Naive thymus-derived CD8-positive, alpha-beta T cell (primary cell): Measurements from ENCODE around the gene NLRP6. TPM values are rescaled to one million over a fixed set of nuclear protein-coding genes. Genes with fewer than 3 reads are reported as not detected.
A peak's percentile ranks its signal among the peaks of the same experiment; 100 is the strongest.
"Not testable (repeated sequence)": the region's sequence is repeated elsewhere in the genome, so short reads cannot be mapped to it uniquely, and the experiment has no call there.

ENCODE experiments used
- ATAC-seq, 2 donors: fragments of 150-1000 bp; cut with Tn5 transposase in 1 of 2; sonication (Bioruptor Pico), chemical (Tn5 transposase) in 1 of 2; 1 replicate in 1 of 2; 2 replicates in 1 of 2; pipeline ENCODE4 v1.10.0; 2021; ENCODE audit warnings: mild to moderate bottlenecking in 2 of 2, moderate library complexity in 2 of 2
- POLR2A ChIA-PET: fragments of 350-600 bp; sonication (Branson Sonifier 250); formaldehyde crosslinking; loops from one replicate; lab custom pipeline; 2021; ENCODE audit warnings: antibody characterized with exemption; lab: Charles Lee
- DNase-seq, 10 donors: peaks; one replicate each; pipeline versions ENCODE4 v3.0.0 to v3.0.0-alpha.2; 2020 to 2022
- H3K27ac Mint-ChIP-seq, 10 donors: one replicate each; pipeline ENCODE4 v1.8.0; 2020 to 2022; ENCODE audit warnings: mild to moderate bottlenecking in 10 of 10, mixed read lengths in 10 of 10, moderate library complexity in 4 of 10, inconsistent platforms in 1 of 10
- H3K27me3 Mint-ChIP-seq, 5 donors: one replicate each; pipeline ENCODE4 v1.8.0; 2021 to 2022; ENCODE audit warnings: mixed read lengths in 5 of 5
- H3K36me3 Mint-ChIP-seq, 3 donors: one replicate each; pipeline ENCODE4 v1.8.0; 2020 to 2022; ENCODE audit warnings: mixed read lengths in 3 of 3, mild to moderate bottlenecking in 2 of 3, inconsistent platforms in 1 of 3
- H3K4me1 Mint-ChIP-seq, 4 donors: one replicate each; pipeline ENCODE4 v1.8.0; 2021 to 2022; ENCODE audit warnings: mixed read lengths in 4 of 4
- H3K4me3 Mint-ChIP-seq, 10 donors: one replicate each; pipeline ENCODE4 v1.8.0; 2020 to 2022; ENCODE audit warnings: mild to moderate bottlenecking in 10 of 10, mixed read lengths in 10 of 10, moderate library complexity in 6 of 10, inconsistent platforms in 1 of 10
- H3K9me3 Mint-ChIP-seq, 9 donors: one replicate each; pipeline ENCODE4 v1.8.0; 2020 to 2022; ENCODE audit warnings: mixed read lengths in 9 of 9, mild to moderate bottlenecking in 3 of 9, inconsistent platforms in 1 of 9, moderate library complexity in 1 of 9
- polyA plus RNA-seq, 3 donors: library from polyadenylated mRNA; unstranded; fragments of 300-500 nt; fragmentation: Illumina TruSeq; gene quantifications; one replicate each; pipeline ENCODE4 v1.2.3, GENCODE V29; 2021
- total RNA-seq, 8 experiments: library from RNA in 2 of 8; stranded (reverse) in 2 of 8; gene quantifications; one replicate each; pipeline ENCODE4 v1.2.3 and lab custom pipeline; 2021 to 2026

The NLRP6 gene
- total and polyA plus RNA-seq, 5 experiments from 2014 or later = 9.1 to 32.0 (median 25.9) TPM

GRCh38 chr11:256952-257737 is 21.1 kb upstream of the NLRP6 start:
- no peak for ATAC-seq
- Mint-ChIP-seq H3K27ac (peak overlapping the region in 1 of 10 donors; percentile 50), H3K9me3 (peaks cover 0 to 2% (median 0%) of the 10 kb centered on the region in 9 donors), H3K36me3 (peaks cover 0 to 18% (median 5%) of the 10 kb centered on the region in 3 donors), H3K4me3 (no peak overlapping the region), H3K4me1 (peaks cover 2 to 20% (median 4%) of the 10 kb centered on the region in 4 donors), H3K27me3 (peaks cover 0 to 2% (median 0%) of the 10 kb centered on the region in 5 donors)
- no peak for DNase-seq
- POLR2A ChIA-PET = interaction anchor here (0.9 to 16.4 kb wide), 3 partner anchors 12 to 28 kb away, joined by 7 to 229 read pairs (median 9); partner anchors contain the start of genes NLRP6 and PGGHG

- no peak for ATAC-seq
- Mint-ChIP-seq H3K27me3 (peaks cover 0 to 2% (median 0%) of the 10 kb centered on the region in 5 donors), H3K4me3 (no peak overlapping the region)
Observed at GRCh38 chr11:257766-258493, 20.3 kb upstream of the NLRP6 start.

GRCh38 chr11:259413-259812 is 18.8 kb upstream of the NLRP6 start:
- peaks cover 2 to 20% (median 4%) of the 10 kb centered on the region in 4 donors for H3K4me1 Mint-ChIP-seq
- POLR2A ChIA-PET = interaction anchor here (0.7 to 16.4 kb wide), 5 partner anchors 22 to 203 kb away, joined by 3 to 229 read pairs (median 4); partner anchors contain the start of genes NLRP6 and PGGHG
- no peak overlapping the region for H3K4me3 Mint-ChIP-seq
- DNase-seq (no peak), ATAC-seq (no peak)
- H3K27me3 Mint-ChIP-seq = peaks cover 0 to 2% (median 0%) of the 10 kb centered on the region in 5 donors
- no peak overlapping the region for H3K27ac Mint-ChIP-seq
- peaks cover 0 to 2% (median 0%) of the 10 kb centered on the region in 9 donors for H3K9me3 Mint-ChIP-seq
- H3K36me3 Mint-ChIP-seq = no peaks in the 10 kb centered on the region

More at GRCh38 chr11:257766-258493, 20.3 kb upstream of the NLRP6 start:
- DNase-seq = no peak
- Mint-ChIP-seq H3K9me3 (peaks cover 0 to 2% (median 0%) of the 10 kb centered on the region in 9 donors), H3K36me3 (peaks cover 0 to 10% (median 3%) of the 10 kb centered on the region in 3 donors), H3K27ac (peak overlapping the region in 2 of 10 donors; percentile 35 to 61), H3K4me1 (peaks cover 2 to 20% (median 4%) of the 10 kb centered on the region in 4 donors)
- POLR2A ChIA-PET = interaction anchor here (0.9 to 16.4 kb wide), 4 partner anchors 11 to 28 kb away, joined by 4 to 229 read pairs (median 8); partner anchors contain the start of genes NLRP6 and PGGHG

GRCh38 chr11:261624-262023 is 16.6 kb upstream of the NLRP6 start:
- DNase-seq (no peak), ATAC-seq (no peak)
- Mint-ChIP-seq H3K27ac (no peak overlapping the region), H3K4me3 (no peak overlapping the region), H3K27me3 (peaks cover 0 to 2% (median 0%) of the 10 kb centered on the region in 5 donors), H3K9me3 (peaks cover 0 to 2% (median 0%) of the 10 kb centered on the region in 9 donors), H3K4me1 (peaks cover 0 to 22% (median 5%) of the 10 kb centered on the region in 4 donors), H3K36me3 (no peaks in the 10 kb centered on the region)
- POLR2A ChIA-PET = interaction anchor here (1.0 to 16.4 kb wide), 2 partner anchors 23 to 58 kb away, joined by 4 to 229 read pairs; partner anchors contain the start of genes NLRP6 and PGGHG

- peak overlapping the region; percentile 69 to 98 (median 90) for H3K27ac Mint-ChIP-seq
Observed at GRCh38 chr11:266676-267439, 11.3 kb upstream of the NLRP6 start.

GRCh38 chr11:267491-267994 is 10.7 kb upstream of the NLRP6 start:
- H3K27ac Mint-ChIP-seq = peak overlapping the region; percentile 96 to 99 (median 98)

More at GRCh38 chr11:266676-267439, 11.3 kb upstream of the NLRP6 start:
- Mint-ChIP-seq H3K27me3 (no peaks in the 10 kb centered on the region), H3K4me3 (peak overlapping the region; percentile 71 to 86 (median 74)), H3K36me3 (no peaks in the 10 kb centered on the region), H3K9me3 (no peaks in the 10 kb centered on the region), H3K4me1 (peaks cover 9 to 39% (median 36%) of the 10 kb centered on the region in 4 donors)
- ATAC-seq = peak in 1 of 2 donors; percentile 10
- POLR2A ChIA-PET = interaction anchor here (1.0 to 21.0 kb wide), 18 partner anchors 9 to 240 kb away, joined by 3 to 863 read pairs (median 16); partner anchors contain the start of genes BET1L, IFITM1, IFITM2 and IFITM5
- DNase-seq = peak in 4 of 10 donors; percentile 41 to 72 (median 45)

GRCh38 chr11:268716-269145 is 9.5 kb upstream of the NLRP6 start:
- H3K27ac Mint-ChIP-seq = peak overlapping the region; percentile 96 to 99 (median 98)
- peak; percentile 19 to 37 for ATAC-seq
- H3K4me1 Mint-ChIP-seq = peaks cover 11 to 42% (median 36%) of the 10 kb centered on the region in 4 donors
- POLR2A ChIA-PET = interaction anchor here (0.8 to 21.0 kb wide), 19 partner anchors 11 to 238 kb away, joined by 3 to 863 read pairs (median 14); partner anchors contain the start of genes BET1L, IFITM1, IFITM2 and NLRP6
- H3K36me3 Mint-ChIP-seq, H3K27me3 Mint-ChIP-seq, H3K9me3 Mint-ChIP-seq: not testable (repeated sequence)
- peak overlapping the region; percentile 84 to 94 (median 88) for H3K4me3 Mint-ChIP-seq
- DNase-seq = peak in 6 of 10 donors; percentile 48 to 71 (median 59)

More at GRCh38 chr11:267491-267994, 10.7 kb upstream of the NLRP6 start:
- Mint-ChIP-seq H3K4me1 (peaks cover 10 to 42% (median 36%) of the 10 kb centered on the region in 4 donors), H3K36me3 (no peaks in the 10 kb centered on the region), H3K9me3 (no peaks in the 10 kb centered on the region), H3K4me3 (peak overlapping the region; percentile 84 to 94 (median 88)), H3K27me3 (no peaks in the 10 kb centered on the region)
- peak; percentile 54 to 84 (median 70) for DNase-seq
- POLR2A ChIA-PET = interaction anchor here (1.0 to 21.0 kb wide), 22 partner anchors 8 to 301 kb away, joined by 3 to 863 read pairs (median 9); partner anchors contain the start of genes BET1L, IFITM1, IFITM2 and IFITM5
- ATAC-seq = peak; percentile 47 to 64

GRCh38 chr11:269146-269890 is 8.9 kb upstream of the NLRP6 start:
- POLR2A ChIA-PET = interaction anchor here (0.9 to 21.0 kb wide), 15 partner anchors 12 to 237 kb away, joined by 3 to 863 read pairs (median 20); partner anchors contain the start of genes BET1L, IFITM1, IFITM2 and NLRP6
- Mint-ChIP-seq H3K27ac (peak overlapping the region; percentile 96 to 99 (median 98)), H3K9me3 (no peaks in the 10 kb centered on the region), H3K4me1 (peaks cover 11 to 42% (median 36%) of the 10 kb centered on the region in 4 donors), H3K4me3 (peak overlapping the region; percentile 84 to 94 (median 88)), H3K27me3 (no peaks in the 10 kb centered on the region), H3K36me3 (no peaks in the 10 kb centered on the region)
- peak in 9 of 10 donors; percentile 49 to 91 (median 74) for DNase-seq
- peak; percentile 55 to 79 for ATAC-seq

- H3K27me3 Mint-ChIP-seq = no peaks in the 10 kb centered on the region
- DNase-seq (peak in 1 of 10 donors; percentile 13), ATAC-seq (no peak)
- POLR2A ChIA-PET = interaction anchor here (0.6 to 21.0 kb wide), 3 partner anchors 10 to 46 kb away, joined by 3 to 863 read pairs (median 3); partner anchors contain the start of genes NLRP6 and PGGHG
- H3K4me3 Mint-ChIP-seq = no peak overlapping the region
- H3K4me1 Mint-ChIP-seq = peaks cover 16 to 51% (median 36%) of the 10 kb centered on the region in 4 donors
- no peaks in the 10 kb centered on the region for H3K36me3 Mint-ChIP-seq
- H3K9me3 Mint-ChIP-seq = no peaks in the 10 kb centered on the region
- peak overlapping the region in 7 of 10 donors; percentile 41 to 98 (median 98) for H3K27ac Mint-ChIP-seq
Observed at GRCh38 chr11:270451-271318, 7.5 kb upstream of the NLRP6 start.
